H1 (cell line): ENCODE data around the gene POTEJ. TPM values are rescaled to one million over a fixed set of nuclear protein-coding genes. Genes with fewer than 3 reads are reported as not detected.
A peak's percentile ranks its signal among the peaks of the same experiment; 100 is the strongest.
"Not testable (repeated sequence)": the region's sequence is repeated elsewhere in the genome, so short reads cannot be mapped to it uniquely, and the experiment has no call there.

Experiments
- CTCF ChIA-PET: fragments of 300-600 bp; sonication (Branson Sonifier 250); formaldehyde crosslinking; loops from one replicate; lab custom pipeline; 2021; ENCODE audit not compliant: partially characterized antibody; lab: Charles Lee
- POLR2A ChIA-PET: fragments of 300-600 bp; sonication (Branson Sonifier 250); formaldehyde crosslinking; loops from one replicate; lab custom pipeline; 2021; ENCODE audit warnings: inconsistent platforms; ENCODE audit not compliant: partially characterized antibody; lab: Charles Lee
- DNase-seq, 2 experiments: peaks; one replicate each; pipeline versions ENCODE4 v3.0.0 to v3.0.0-alpha.2; 2010 to 2022; ENCODE audit warnings: low spot score in 2 of 2, low read depth in 1 of 2, mixed read lengths in 1 of 2
- FAIRE-seq: peaks from 2 replicates; lab custom pipeline; 2011; peaks lifted over from hg19 to GRCh38; lab: Jason Lieb, UNC
- H2AFZ ChIP-seq: 2 replicates; pipeline ENCODE4 v1.8.1; 2012; ENCODE audit warnings: low read length, inconsistent platforms
- H2AK5ac ChIP-seq: 2 replicates; pipeline ENCODE4 v1.6.1; 2013; ENCODE audit warnings: low read depth, low read length
- H2BK120ac ChIP-seq: replicated peaks from 2 replicates; pipeline ENCODE3; 2013; ENCODE audit warnings: low read depth, low read length, inconsistent platforms
- H2BK12ac ChIP-seq: 2 replicates; pipeline ENCODE4 v1.6.1; 2013; ENCODE audit warnings: low read depth, low read length
- H2BK15ac ChIP-seq: 2 replicates; pipeline ENCODE4 v1.6.1; 2013; ENCODE audit warnings: low read length
- H2BK20ac ChIP-seq: 2 replicates; pipeline ENCODE4 v1.6.1; 2013; ENCODE audit warnings: low read length
- H2BK5ac ChIP-seq: 2 replicates; pipeline ENCODE4 v1.6.1; 2013; ENCODE audit warnings: low read depth, low read length
- H3K14ac ChIP-seq: 2 replicates; pipeline ENCODE4 v1.6.1; 2013; ENCODE audit warnings: inconsistent platforms; ENCODE audit not compliant: insufficient read length
- H3K18ac ChIP-seq: 2 replicates; pipeline ENCODE4 v1.6.1; 2013; ENCODE audit warnings: low read length; ENCODE audit errors: extremely low read depth
- H3K23ac ChIP-seq: 2 replicates; pipeline ENCODE4 v1.6.1; 2013; ENCODE audit warnings: inconsistent platforms; ENCODE audit not compliant: insufficient read length
- H3K23me2 ChIP-seq: 2 replicates; pipeline ENCODE4 v1.6.1; 2013; ENCODE audit warnings: low read depth, low read length
- H3K27ac ChIP-seq: 2 replicates; pipeline ENCODE4 v1.6.1; 2011; ENCODE audit warnings: low read depth, low read length, inconsistent platforms
- H3K27me3 ChIP-seq, 4 experiments: replicated peaks in 1 of 4; 1 replicate in 1 of 4; 2 replicates in 3 of 4; pipeline versions ENCODE4 v1.6.1 to v1.8.1; 2011 to 2013; ENCODE audit warnings: low read length in 3 of 4, mild to moderate bottlenecking in 3 of 4, inconsistent platforms in 2 of 4, mixed read lengths in 2 of 4, moderate library complexity in 1 of 4; ENCODE audit not compliant: control insufficient read depth in 3 of 4, insufficient read depth in 3 of 4; ENCODE audit errors: extremely low read depth in 1 of 4
- H3K36me3 ChIP-seq, 4 experiments: 2 replicates each; pipeline versions ENCODE4 v1.6.1 to v1.8.1; 2011 to 2013; ENCODE audit warnings: mild to moderate bottlenecking in 4 of 4, low read length in 3 of 4, moderate library complexity in 2 of 4, control low read depth in 1 of 4, inconsistent platforms in 1 of 4; ENCODE audit not compliant: insufficient read depth in 4 of 4, control insufficient read depth in 2 of 4
- H3K4ac ChIP-seq: replicated peaks from 2 replicates; pipeline ENCODE3; 2013; ENCODE audit warnings: low read length, low read depth, mixed read lengths, inconsistent platforms; ENCODE audit not compliant: insufficient read length
- H3K4me1 ChIP-seq, 4 experiments: replicated peaks in 1 of 4; 1 replicate in 1 of 4; 2 replicates in 3 of 4; pipeline versions ENCODE4 v1.6.1 to v1.8.1; 2011 to 2013; ENCODE audit warnings: low read length in 3 of 4, inconsistent platforms in 2 of 4, mixed read lengths in 1 of 4; ENCODE audit not compliant: insufficient read depth in 4 of 4, control insufficient read depth in 3 of 4
- H3K4me2 ChIP-seq, 2 experiments: 2 replicates each; pipeline versions ENCODE4 v1.6.1 to v1.8.1; 2011 to 2013; ENCODE audit warnings: low read depth in 2 of 2, low read length in 2 of 2, control low read depth in 1 of 2, inconsistent platforms in 1 of 2, mild to moderate bottlenecking in 1 of 2; ENCODE audit not compliant: insufficient read depth in 1 of 2
- H3K4me3 ChIP-seq, 4 experiments: fragments of 200-600, 300-600 bp in 1 of 4; sonication (generic), shearing (Covaris generic), sonication (Bioruptor Twin) in 1 of 4; 2 replicates each; pipeline versions ENCODE4 v1.5.1 to v1.8.1; 2011 to 2016; ENCODE audit warnings: low read length in 4 of 4, low read depth in 3 of 4, control low read depth in 2 of 4, inconsistent platforms in 2 of 4, mild to moderate bottlenecking in 2 of 4, mixed read lengths in 1 of 4, moderate library complexity in 1 of 4; ENCODE audit not compliant: insufficient read depth in 2 of 4; ENCODE audit errors: extremely low read depth in 1 of 4
- H3K56ac ChIP-seq: replicated peaks from 2 replicates; pipeline ENCODE3; 2013; ENCODE audit warnings: low read depth, mild to moderate bottlenecking, mixed read lengths, low read length, inconsistent platforms; ENCODE audit not compliant: insufficient read length
- H3K79me1 ChIP-seq: 2 replicates; pipeline ENCODE4 v1.6.1; 2013; ENCODE audit warnings: low read depth, low read length, control low read depth
- H3K79me2 ChIP-seq, 2 experiments: 2 replicates each; pipeline versions ENCODE4 v1.6.1 to v1.8.1; 2012 to 2013; ENCODE audit warnings: low read length in 2 of 2, mild to moderate bottlenecking in 2 of 2, inconsistent platforms in 1 of 2; ENCODE audit not compliant: insufficient read depth in 2 of 2, control insufficient read depth in 1 of 2
- H3K9ac ChIP-seq, 4 experiments: replicated peaks in 1 of 4; 1 replicate in 1 of 4; 2 replicates in 3 of 4; pipeline versions ENCODE4 v1.6.1 to v1.8.1; 2011 to 2013; ENCODE audit warnings: low read depth in 3 of 4, low read length in 3 of 4, control low read depth in 2 of 4, mild to moderate bottlenecking in 2 of 4, moderate library complexity in 2 of 4, inconsistent platforms in 1 of 4; ENCODE audit errors: extremely low read depth in 1 of 4
- H3K9me3 ChIP-seq, 2 experiments: 2 replicates each; pipeline versions ENCODE4 v1.6.1 to v1.8.1; 2012 to 2013; ENCODE audit warnings: mild to moderate bottlenecking in 2 of 2, moderate library complexity in 2 of 2, control low read depth in 1 of 2, inconsistent platforms in 1 of 2, low read depth in 1 of 2, low read length in 1 of 2, mixed read lengths in 1 of 2; ENCODE audit not compliant: insufficient read depth in 2 of 2
- H4K20me1 ChIP-seq, 2 experiments: replicated peaks in 1 of 2; 2 replicates each; pipeline versions ENCODE3 to v1.8.1; 2011 to 2013; ENCODE audit warnings: inconsistent platforms in 2 of 2, low read length in 2 of 2, mild to moderate bottlenecking in 1 of 2; ENCODE audit not compliant: insufficient read depth in 2 of 2, control insufficient read depth in 1 of 2
- H4K5ac ChIP-seq: 2 replicates; pipeline ENCODE4 v1.6.1; 2013; ENCODE audit warnings: low read length, low read depth, mixed read lengths, inconsistent platforms; ENCODE audit not compliant: insufficient read length
- H4K8ac ChIP-seq: 2 replicates; pipeline ENCODE4 v1.8.0; 2013; ENCODE audit warnings: mild to moderate bottlenecking, moderate library complexity, low read length, inconsistent platforms; ENCODE audit not compliant: insufficient read depth; ENCODE audit errors: extremely low read depth
- H4K91ac ChIP-seq: replicated peaks from 2 replicates; pipeline ENCODE3; 2013; ENCODE audit warnings: low read length, mixed read lengths, inconsistent platforms; ENCODE audit not compliant: insufficient read length
- WGBS, 2 experiments: shearing (Covaris generic) in 1 of 2; methylation state at CpG; one replicate each; pipeline versions ENCODE4 v1.1.6 to v1.1.7; 2013 to 2015; ENCODE audit warnings: low lambda C conversion rate in 2 of 2, mixed read lengths in 2 of 2, inconsistent platforms in 1 of 2, low coverage in 1 of 2, missing lambda C conversion rate in 1 of 2; ENCODE audit not compliant: insufficient replicate concordance in 2 of 2, insufficient coverage in 1 of 2, insufficient read length in 1 of 2; ENCODE audit errors: extremely low coverage in 1 of 2, missing lambda C conversion rate in 1 of 2; 5-methylcytosine and 5-hydroxymethylcytosine counted together
- polyA plus RNA-seq, 7 experiments: library from polyadenylated mRNA; depleted of rRNA in 3 of 7; stranded (reverse) in 5 of 7; unstranded in 2 of 7; fragments of >200 nt in 5 of 7; fragments of 200-250 nt in 2 of 7; gene quantifications; 1 replicate in 5 of 7; 2 replicates in 1 of 7; 4 replicates in 1 of 7; pipeline versions ENCODE4 v1.2.1 to v1.2.3, GENCODE V29; 2011 to 2013; ENCODE audit warnings: missing spikeins in 2 of 7, mixed read lengths in 2 of 7
- total RNA-seq: library from RNA; stranded (reverse); fragmentation: NEBNext Ultra II Directional; extraction: Animal tissue kit (Norgen Biotek cat#: 25700); gene quantifications from 2 replicates; pipeline ENCODE4 v1.2.1, GENCODE V29; 2021

Gene POTEJ
- total and polyA plus RNA-seq, 2 of the 8 experiments (the other 6 are each of a cell fraction or from before 2014, with no cell fraction given): not detected

DNA sequence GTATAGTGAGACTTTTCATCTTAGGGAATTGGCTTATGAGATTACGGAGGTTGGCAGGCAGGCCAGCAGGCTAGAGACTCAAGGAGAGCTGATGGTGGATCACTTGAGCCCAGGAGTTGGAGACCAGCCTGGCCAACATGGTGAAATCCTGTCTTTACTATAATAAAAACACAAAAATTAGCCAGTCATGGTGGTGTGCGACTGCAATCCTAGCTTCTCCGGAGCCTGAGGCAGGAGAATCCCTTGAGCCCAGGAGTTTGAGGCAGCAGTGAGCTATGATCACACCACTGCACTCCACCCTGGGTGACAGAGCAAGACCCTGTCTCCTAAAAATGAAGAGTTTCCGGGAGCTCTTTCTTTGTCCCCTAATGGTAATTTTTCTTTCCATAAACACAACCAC is 26.5 kb upstream of the POTEJ start:
- H4K91ac ChIP-seq, CTCF ChIA-PET, H3K23me2 ChIP-seq, H3K18ac ChIP-seq, H2BK5ac ChIP-seq, H3K4me3 ChIP-seq, H2BK15ac ChIP-seq, POLR2A ChIA-PET, H3K36me3 ChIP-seq, H3K4me2 ChIP-seq, H3K4ac ChIP-seq, H3K9ac ChIP-seq, FAIRE-seq, H3K9me3 ChIP-seq, H3K79me1 ChIP-seq, H3K79me2 ChIP-seq, H2AK5ac ChIP-seq, H2BK12ac ChIP-seq, H3K56ac ChIP-seq, H2BK20ac ChIP-seq, H2BK120ac ChIP-seq, H4K5ac ChIP-seq, H2AFZ ChIP-seq, H3K23ac ChIP-seq, H4K20me1 ChIP-seq, H3K4me1 ChIP-seq, H3K27ac ChIP-seq, H3K27me3 ChIP-seq, H4K8ac ChIP-seq, H3K14ac ChIP-seq: not testable (repeated sequence)
- peak in 1 of 2 experiments; percentile 8 for DNase-seq
- WGBS, 2 experiments: 100% methylated on average over 2 of the region's 4 CpGs; no CpG with 5 or more reads in 1 of the 2 experiments

DNA sequence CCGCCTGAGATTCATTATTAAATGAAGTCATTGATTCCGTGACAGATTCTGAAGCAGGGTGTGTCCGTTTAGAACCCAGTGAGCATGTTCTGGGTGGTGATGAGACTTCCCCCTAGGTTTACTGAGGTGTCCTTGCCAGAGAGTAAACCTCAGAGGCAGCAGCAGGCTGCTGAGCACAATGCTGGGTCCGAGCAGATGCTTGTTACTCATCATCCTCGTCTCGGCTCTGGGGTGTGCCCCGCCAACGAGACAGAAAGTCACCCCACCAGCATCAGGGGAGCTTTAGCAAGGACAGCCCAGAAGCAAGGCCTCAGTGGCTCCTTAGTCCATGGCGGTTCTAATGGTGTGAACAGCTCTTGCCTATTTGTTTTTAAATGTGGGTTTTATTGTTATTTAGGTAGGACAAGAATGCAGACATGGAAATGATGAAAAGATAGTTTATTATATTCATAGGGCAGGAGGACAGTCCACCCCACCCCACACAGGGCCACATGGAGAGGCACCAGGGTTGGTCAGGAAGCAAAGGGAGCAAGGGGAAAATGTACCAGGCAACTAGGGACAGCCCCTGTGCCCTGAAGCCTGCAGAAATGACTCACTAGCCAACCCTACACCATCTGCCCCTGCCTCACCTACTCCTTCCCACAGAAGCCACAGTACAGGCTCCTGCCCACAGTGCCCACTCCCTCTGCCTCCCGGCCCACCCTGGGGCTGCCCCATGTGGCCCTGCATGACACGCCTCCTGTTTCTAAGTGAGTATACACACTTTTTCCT is 22.4 kb upstream of the POTEJ start:
- H3K18ac ChIP-seq, H2BK15ac ChIP-seq, H3K27ac ChIP-seq, H2BK5ac ChIP-seq, H3K23ac ChIP-seq, H3K14ac ChIP-seq, FAIRE-seq, H3K4ac ChIP-seq, H2AFZ ChIP-seq, H2BK20ac ChIP-seq, H2AK5ac ChIP-seq, H4K8ac ChIP-seq, H3K4me2 ChIP-seq, H3K56ac ChIP-seq, H3K9me3 ChIP-seq, H3K79me1 ChIP-seq, H3K4me3 ChIP-seq, POLR2A ChIA-PET, H3K4me1 ChIP-seq, H2BK120ac ChIP-seq, H3K79me2 ChIP-seq, H4K91ac ChIP-seq, H4K5ac ChIP-seq, H4K20me1 ChIP-seq, H3K36me3 ChIP-seq, H3K23me2 ChIP-seq, H3K9ac ChIP-seq, H2BK12ac ChIP-seq, H3K27me3 ChIP-seq, CTCF ChIA-PET: not testable (repeated sequence)
- peak in 1 of 2 experiments; percentile 24 for DNase-seq
- no CpG with 5 or more reads among the region's 11 CpGs for WGBS, 2 experiments
